Mucosa of descending colon (tissue), 3 donors: Measurements from ENCODE around the gene TPP1. TPM values are rescaled to one million over a fixed set of nuclear protein-coding genes. Genes with fewer than 3 reads are reported as not detected.

Source experiments
- ATAC-seq: fragments of 200-7000 bp; cut with Tn5 transposase; one replicate; pipeline ENCODE4 v1.9.1; 2020; ENCODE audit warnings: mild to moderate bottlenecking, moderate library complexity
- DNase-seq, 3 donors: peaks; one replicate each; pipeline ENCODE4 v3.0.0-alpha.2; 2020
- H3K36me3 ChIP-seq: fragments of 200-600 bp; one replicate; pipeline ENCODE4 v1.8.0; 2021; ENCODE audit warnings: low read depth, mild to moderate bottlenecking
- H3K4me1 ChIP-seq: fragments of 200-600 bp; one replicate; pipeline ENCODE4 v1.8.0; 2021; ENCODE audit warnings: low read depth, mild to moderate bottlenecking
- H3K4me3 ChIP-seq: fragments of 200-600 bp; one replicate; pipeline ENCODE4 v1.8.0; 2021; ENCODE audit warnings: mild to moderate bottlenecking
- H3K9me3 ChIP-seq: fragments of 200-600 bp; one replicate; pipeline ENCODE4 v1.8.0; 2021; ENCODE audit warnings: mild to moderate bottlenecking
- CTCF ChIP-seq: fragments of 200-600 bp; IDR thresholded peaks from one replicate; pipeline ENCODE4 v1.8.0; 2022; ENCODE audit warnings: antibody characterized with exemption, mild to moderate bottlenecking
- intact Hi-C, 2 donors: fragments of 100-400 bp; cut with DNase I in 1 of 2; cut with micrococcal nuclease in 1 of 2; formaldehyde crosslinking; loops; one replicate each; pipeline versions ENCODE4 v1.11.0 to v1.11.1; 2022; cut with DNase I, micrococcal nuclease
- total RNA-seq, 3 donors: library from RNA; stranded (reverse); fragmentation: NEBNext Ultra II Directional in 2 of 3; extraction: Animal tissue kit (Norgen Biotek cat#: 25700) in 2 of 3; gene quantifications; one replicate each; pipeline versions ENCODE4 v1.2.1 to v1.2.4, GENCODE V29; 2021 to 2023
- donor health status: DM: no; HTN: no; CAD: no; lungs with moderate emphysema.
- donor health status: DM: no; HTN: no; CAD: no.
- donor health status: DM: no; HTN: yes; CAD: no.

Gene TPP1
- total RNA-seq, 3 donors from 2014 or later: 86.4 to 116 (median 93.8) TPM

DNA sequence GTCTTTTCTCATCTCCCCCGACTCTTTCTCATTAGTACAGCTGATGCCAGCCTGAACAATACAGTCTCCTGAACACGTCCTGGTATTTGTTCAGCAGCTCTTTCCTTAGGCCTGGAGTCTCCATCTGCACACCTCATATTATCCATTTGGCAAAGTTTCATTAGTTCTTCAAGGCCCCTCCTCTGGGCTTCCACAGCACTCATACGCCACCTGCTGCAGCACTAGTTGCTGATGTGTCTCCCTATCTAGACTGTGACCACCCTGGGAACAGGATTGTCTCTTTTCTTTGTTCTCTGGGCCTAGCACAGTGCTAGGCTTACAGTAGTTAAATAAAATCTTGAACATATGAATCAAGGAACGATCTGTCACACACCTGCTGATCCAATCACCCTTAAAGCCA lies 19.2 kb upstream of the TPP1 start:
- TF ChIP-seq CTCF: no peak
- Histone ChIP-seq H3K4me1 (peaks cover 10% of the 10 kb centered on the region), H3K9me3 (no peaks in the 10 kb centered on the region), H3K36me3 (no peaks in the 10 kb centered on the region), H3K4me3 (no peak overlapping the region)
- intact Hi-C loops: no loop called here
- DNase-seq: no peak
- no peak for ATAC-seq

GRCh38 chr11:6637871-6638270 lies 18.6 kb upstream of the TPP1 start:
- ATAC-seq (peak; percentile 7), DNase-seq (peak in 1 of 3 donors; percentile 20)
- no peaks in the 10 kb centered on the region for H3K9me3 ChIP-seq
- no peak for TF ChIP-seq CTCF
- intact Hi-C loops: no loop called here
- H3K36me3 ChIP-seq: no peaks in the 10 kb centered on the region
- H3K4me3 ChIP-seq: no peak overlapping the region
- H3K4me1 ChIP-seq: peaks cover 10% of the 10 kb centered on the region

DNA sequence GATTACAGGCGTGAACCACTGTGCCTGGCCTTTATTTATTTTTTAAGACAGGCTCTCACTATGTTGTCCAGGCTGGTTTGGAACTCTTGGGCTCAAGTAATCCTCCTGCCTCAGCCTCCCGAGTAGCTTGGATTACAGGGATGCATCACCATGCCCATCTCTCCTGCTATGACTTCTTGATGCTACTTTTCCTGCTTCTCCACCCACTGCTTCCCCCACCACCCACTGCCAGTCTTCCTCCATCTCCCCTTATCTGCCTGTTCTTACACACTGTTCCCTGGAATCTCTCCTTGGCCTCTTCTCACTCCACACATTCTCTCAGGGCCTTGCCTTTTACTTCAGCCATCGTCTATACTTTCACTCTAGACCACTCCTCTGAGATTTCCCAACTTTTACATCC lies 17.3 kb upstream of the TPP1 start:
- peaks cover 10% of the 10 kb centered on the region for H3K4me1 ChIP-seq
- TF ChIP-seq CTCF: no peak
- no peak for ATAC-seq

GRCh38 chr11:6635082-6635932 lies 16.1 kb upstream of the TPP1 start:
- Histone ChIP-seq H3K4me1 (peaks cover 13% of the 10 kb centered on the region), H3K36me3 (no peaks in the 10 kb centered on the region), H3K4me3 (no peak overlapping the region), H3K9me3 (no peaks in the 10 kb centered on the region)
- ATAC-seq: peak; percentile 87
- TF ChIP-seq CTCF: no peak
- intact Hi-C loops: no loop called here
- DNase-seq: peak; percentile 58 to 69 (median 68)

More for the DNA sequence above, 17.3 kb upstream of the TPP1 start:
- intact Hi-C loops: no loop called here
- Histone ChIP-seq H3K36me3 (no peaks in the 10 kb centered on the region), H3K9me3 (no peaks in the 10 kb centered on the region), H3K4me3 (no peak overlapping the region)
- no peak for DNase-seq

GRCh38 chr11:6634534-6634933 lies 15.3 kb upstream of the TPP1 start:
- Histone ChIP-seq H3K36me3 (no peaks in the 10 kb centered on the region), H3K9me3 (no peaks in the 10 kb centered on the region), H3K4me1 (peaks cover 13% of the 10 kb centered on the region), H3K4me3 (no peak overlapping the region)
- no peak for TF ChIP-seq CTCF
- ATAC-seq: no peak
- no peak for DNase-seq
- intact Hi-C loops: no loop called here
